ENCODE data around the gene PPP2R5B.

DNA sequence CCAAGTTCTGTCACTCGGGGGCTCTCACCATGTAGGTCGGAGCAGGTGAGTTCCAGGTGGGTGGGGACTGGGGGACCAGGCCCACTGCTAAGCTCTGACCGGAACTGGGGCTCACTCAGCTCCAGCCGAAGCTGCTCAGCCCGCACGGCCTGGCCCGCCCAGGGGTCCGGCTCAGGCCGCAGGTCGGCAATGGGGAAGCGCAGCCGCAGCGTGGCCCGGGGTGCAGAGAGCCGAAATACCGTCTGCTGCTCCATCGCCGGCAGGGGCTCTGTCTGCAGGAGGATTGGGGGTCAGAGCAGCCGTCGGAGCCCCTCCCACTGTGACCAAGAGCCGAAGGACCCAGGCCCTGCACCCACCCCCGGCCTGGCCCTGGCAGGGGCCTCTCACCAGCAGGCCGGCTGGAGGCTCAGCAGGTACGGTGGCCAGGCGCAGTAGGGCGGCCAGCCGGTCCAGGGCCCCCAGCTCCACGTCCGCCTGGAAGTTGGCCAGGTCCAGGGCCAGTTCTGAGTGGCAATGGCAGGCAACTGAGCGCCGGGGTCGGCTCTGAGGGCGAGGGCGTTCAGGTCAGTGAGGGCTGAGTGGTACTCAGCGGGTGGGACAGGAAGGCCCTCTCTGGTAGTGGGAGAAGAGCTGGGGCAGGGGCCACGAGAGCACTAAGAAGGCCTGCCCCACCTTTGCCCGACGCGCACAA, 14.7 kb upstream of the PPP2R5B start:
- TF ChIP-seq EZH2 (IDR thresholded peaks at IDR 0.05; ENCODE audit: borderline replicate concordance, low read length) (no peak), CTCF (conservative IDR thresholded peaks at IDR 0.05 in 1 of 2, IDR thresholded peaks at IDR 0.05 in 1 of 2; ENCODE audit: extremely low read depth in 1 of 2, insufficient read depth in 1 of 2, low read depth in 1 of 2, low read length in 2 of 2) (no peak)

Measured in mammary epithelial cell (primary cell).